Activated effector memory CD4-positive, alpha-beta T cell treated with anti-CD3 and anti-CD28 coated beads, Interleukin-2, amount 50 U/mL, for 16 hours (primary cell): Measurements from ENCODE around the gene C10orf105.
A peak's percentile ranks its signal among the peaks of the same experiment; 100 is the strongest.

ENCODE experiments used
- DNase-seq: peaks from one replicate; pipeline ENCODE4 v3.0.0-alpha.2; 2020

C10orf105 gene

DNA sequence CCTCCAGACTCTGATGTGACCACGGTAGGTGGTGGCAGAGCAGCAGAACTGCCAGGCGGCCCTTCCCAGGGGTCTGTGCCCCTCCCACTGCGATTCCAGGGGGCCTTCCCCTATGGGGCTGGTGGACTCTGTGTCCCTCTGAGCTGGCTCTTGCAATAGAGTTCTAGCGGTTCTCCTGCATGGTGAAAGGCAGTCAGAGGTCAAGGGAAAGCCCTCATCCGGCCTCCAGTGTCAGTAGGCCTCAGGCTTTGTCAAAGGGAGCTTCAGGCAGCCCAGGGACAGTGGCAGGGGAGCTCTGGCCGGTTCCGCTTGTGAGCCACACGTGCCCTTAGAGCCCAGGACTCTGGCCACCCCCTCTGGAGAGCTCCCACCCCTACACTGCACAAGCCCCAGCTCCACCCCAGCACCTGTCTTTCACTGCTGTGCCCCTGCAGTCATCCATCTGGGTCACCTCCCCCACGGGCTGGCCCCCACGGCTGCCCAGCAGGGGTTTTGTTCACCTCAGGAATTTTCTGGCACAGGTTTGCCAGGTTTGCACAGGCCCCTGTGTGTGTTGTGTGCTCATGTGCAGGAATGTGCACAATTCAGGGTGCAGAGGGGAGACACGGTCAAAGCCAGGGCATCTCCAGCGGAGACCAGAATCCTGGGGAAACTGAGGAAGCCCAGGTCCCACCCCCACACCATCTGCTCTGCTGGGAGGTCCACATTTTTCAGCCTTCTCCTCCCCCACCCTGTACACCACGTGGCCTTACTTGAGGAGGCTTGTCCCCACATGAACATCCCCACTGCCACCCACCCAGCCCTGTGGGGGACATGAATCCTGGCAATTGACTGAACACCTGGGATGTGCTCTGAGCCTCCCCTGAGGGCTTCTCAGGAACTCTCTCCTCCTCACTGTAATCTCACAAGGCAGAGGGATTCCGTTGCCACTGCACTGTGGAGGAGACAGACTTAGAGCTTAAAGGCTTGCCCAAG is 23.8 kb downstream of the C10orf105 start:
- no peak for DNase-seq

DNA sequence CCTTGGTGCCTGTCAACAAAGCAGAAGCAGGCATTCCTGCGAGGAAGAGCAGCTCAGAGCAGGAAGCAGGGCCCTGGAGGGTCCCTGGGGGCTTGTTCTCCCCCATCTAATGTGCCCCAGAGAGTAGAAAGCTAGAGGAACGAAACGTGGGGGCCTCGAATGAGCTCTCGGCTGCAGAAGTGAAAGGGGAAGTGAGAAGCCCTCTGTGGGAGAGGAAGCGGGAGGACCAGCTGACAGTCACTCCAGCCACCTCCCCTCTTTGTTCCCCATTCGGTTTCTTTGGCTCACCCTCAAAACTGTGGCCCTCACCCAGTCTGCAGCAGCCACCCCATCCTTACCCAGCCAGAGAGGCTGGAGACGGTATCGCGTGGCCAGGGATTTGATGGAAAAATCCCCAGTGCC is 25.0 kb downstream of the C10orf105 start:
- DNase-seq, result peak; percentile 71

DNA sequence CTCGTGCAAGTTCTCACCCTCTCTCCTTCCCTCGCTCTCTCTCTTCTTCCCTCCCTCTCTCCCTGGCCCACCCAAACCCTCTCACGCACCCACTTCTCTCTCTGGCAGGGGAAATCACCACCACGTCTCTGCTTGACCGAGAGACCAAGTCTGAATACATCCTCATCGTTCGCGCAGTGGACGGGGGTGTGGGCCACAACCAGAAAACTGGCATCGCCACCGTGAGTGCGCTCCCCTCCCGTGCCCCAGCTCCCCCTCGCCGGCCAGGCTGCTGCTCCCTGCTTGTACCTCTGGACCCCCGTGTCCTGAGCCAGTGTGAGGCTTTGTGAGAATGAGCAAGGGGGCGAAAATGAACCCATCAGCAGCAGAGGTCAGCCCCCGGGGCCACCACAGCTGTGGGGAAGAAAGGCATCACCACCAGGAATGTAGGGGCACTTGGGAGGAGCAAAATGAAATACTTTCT is 25.5 kb downstream of the C10orf105 start:
- no peak for DNase-seq

DNA sequence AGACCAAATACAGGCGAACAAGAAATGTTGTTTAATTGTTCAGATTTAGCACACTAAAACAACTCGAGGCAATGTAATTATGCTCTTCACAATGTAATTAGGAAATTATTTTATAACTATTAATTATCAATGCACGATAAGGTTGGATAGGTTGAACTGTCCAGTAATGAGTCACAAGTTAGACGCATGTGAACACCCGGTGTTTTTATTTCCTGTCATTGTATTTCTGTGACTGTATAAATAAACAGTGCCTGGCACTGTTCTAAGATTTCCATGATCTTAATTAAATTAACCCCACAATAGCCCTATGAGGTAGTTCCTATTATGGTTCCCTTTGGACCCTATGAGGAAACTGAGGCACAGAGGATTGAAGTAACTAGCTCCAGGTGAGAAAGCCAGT is 26.2 kb downstream of the C10orf105 start:
- DNase-seq, result no peak

DNA sequence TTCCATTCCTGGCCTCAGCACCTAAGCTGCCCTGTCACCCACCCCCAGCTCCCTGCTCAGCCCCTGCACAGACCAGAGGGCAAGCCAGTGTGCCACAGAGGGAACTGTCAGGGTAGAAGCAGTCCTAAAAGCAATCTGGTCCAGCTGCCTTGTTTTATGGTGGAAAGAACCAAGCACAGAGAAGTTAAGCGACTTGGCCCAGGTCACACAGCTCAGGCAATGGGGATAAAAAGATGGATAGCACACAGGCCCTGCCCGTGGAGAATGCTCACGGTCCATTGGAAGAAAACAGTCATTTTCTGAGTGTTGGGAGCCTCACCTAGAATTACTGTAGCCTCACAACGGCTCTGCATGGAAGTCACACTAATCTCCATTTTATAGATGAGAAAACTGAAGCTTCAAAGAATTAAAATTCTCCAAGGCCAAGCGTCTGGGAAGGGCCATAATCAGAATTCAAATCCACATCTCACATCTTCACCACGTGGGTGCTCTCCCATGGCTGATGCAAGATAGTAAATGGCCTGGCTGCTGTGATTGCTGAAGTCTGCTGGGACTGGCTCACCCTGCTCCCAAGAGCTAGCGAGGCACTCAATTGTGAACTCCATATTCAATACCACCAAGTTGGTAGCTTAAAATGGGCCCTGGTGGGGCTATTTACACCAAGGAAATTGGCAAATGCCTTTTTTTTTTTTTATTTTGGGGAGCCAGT is 26.8 kb downstream of the C10orf105 start:
- DNase-seq, result no peak

DNA sequence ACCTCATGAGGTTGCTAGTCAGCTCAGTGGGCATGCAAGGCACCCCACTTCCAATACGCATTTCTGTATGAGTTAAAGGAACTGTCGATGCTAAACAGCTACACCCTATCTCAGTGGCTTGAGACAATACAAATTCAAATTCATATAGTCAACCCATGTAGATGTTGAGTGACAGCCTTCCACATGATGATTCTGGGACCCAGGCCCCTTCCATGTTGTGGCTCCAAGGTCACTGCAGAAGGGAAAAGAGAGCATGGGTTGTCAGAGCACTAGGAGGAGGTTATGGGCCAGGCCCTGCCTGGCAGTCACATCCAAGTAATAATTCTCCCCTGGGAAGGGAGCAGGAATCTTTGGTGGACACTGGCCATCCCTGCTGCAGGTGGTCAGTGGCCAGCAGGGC is 28.2 kb downstream of the C10orf105 start:
- no peak for DNase-seq

DNA sequence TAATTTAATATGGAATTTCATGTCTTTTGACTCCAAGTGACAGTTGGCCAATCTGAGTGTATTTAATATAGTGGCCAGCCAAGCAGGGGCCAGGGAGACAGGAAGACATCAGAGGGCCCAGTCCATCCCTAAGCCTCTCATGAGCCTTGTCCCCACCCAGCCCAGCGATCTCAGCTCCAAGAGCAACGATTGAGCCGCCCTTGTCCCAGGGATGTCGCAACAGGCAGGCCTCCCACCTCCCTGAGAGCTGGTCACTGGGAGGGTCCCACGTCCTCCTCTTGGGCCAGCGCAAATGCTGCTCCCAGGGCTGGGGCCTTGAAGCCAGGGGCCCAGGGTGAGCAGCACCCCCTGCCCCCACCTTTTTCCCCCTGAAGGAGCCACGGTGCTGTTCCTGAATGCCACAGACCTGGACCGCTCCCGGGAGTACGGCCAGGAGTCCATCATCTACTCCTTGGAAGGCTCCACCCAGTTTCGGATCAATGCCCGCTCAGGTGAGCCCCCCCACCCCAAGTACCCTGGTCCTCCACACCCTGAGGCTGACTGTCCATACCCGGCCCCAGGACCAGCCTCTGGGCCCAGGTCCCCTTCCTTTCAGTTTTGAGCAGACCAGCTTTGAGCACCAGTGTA is 29.4 kb downstream of the C10orf105 start:
- DNase-seq, result no peak

DNA sequence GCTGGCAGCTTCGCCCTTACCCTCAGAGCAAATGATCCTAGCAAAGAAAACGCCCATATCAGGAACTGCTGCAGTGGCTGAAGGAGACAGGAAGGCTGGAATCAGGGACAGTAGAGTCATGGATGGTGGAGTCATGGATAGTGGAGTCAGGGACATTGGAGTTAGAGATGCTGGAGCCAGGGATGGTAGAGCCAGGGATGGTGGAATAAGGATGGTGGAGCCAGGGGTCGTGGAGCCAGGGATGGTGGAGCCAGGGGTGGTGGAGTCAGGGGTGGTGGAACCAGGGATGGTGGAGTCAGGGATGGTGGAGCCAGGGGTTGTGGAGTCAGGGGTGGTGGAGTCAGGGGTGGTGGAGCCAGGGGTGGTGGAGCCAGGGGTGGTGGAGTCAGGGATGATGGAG is 31.3 kb downstream of the C10orf105 start:
- DNase-seq, result no peak

DNA sequence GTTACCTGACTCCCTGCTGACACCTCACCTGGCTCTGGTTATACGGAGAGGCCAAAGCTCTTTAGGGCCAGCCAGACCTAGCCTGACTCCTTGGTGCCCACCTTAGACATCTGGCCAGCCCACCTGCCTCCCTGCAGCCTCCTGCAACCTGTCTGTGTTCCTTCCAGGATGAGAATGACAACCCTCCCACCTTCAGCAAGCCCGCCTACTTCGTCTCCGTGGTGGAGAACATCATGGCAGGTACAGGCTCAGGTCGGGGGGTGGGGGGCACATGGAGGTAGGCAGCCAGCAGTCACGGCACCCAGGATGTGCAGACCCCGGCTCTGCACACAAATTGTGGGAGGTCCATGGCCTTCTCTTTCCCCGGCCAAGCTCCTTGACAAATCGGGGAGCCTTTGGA is 32.1 kb downstream of the C10orf105 start:
- DNase-seq, result no peak

DNA sequence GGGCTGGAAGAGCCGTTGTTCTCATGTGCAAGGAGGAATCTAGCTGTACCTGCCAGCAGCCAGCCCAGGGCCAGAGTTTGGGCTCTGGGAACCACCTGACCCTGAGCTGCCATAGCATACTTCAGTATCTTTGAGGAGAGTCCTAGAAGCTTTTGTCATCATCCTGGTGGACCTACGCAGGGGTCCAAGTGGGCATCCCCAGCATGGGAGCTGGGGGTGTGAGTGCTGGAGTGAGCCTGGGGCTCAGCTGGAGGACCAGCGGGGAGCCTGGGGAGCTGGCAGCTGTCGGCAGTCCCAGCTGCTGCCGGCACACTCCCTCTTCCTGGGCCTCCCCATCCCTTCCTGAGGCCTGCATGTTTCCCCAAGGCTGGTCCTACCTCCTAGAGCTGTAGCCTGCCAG is 32.5 kb downstream of the C10orf105 start:
- no peak for DNase-seq

DNA sequence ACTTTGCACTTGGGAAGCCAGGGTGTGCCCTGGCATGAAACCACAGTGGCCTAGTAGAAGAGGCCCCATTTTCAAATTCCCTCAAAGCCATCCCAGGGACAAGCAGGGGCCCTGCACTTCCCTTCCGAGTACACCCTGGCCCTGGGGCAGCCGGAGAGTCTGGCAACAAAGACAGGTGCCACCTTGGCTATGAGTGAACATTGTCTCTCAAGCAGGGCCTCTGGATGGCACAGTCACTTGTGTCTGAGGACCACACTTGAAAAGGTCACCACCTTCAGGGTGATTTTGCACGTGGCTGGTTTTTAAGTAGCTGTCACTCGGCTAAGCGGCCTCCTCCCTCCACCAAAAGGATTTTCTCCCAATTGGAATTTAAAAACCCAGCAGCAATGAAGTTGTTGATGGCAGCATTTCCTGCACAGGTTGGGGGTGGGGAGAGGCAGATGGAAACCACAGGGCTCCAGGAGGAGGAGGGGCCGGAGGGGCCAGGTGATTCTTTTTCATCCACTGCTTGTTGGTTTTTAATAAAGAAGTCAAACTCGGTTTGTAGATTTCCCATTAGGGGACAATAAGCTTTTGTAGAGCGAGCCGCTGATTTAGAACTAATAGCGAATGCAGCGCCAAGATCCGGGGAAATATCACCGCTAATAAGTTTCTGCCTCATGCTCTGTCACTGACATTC is 33.9 kb downstream of the C10orf105 start:
- DNase-seq, result no peak

DNA sequence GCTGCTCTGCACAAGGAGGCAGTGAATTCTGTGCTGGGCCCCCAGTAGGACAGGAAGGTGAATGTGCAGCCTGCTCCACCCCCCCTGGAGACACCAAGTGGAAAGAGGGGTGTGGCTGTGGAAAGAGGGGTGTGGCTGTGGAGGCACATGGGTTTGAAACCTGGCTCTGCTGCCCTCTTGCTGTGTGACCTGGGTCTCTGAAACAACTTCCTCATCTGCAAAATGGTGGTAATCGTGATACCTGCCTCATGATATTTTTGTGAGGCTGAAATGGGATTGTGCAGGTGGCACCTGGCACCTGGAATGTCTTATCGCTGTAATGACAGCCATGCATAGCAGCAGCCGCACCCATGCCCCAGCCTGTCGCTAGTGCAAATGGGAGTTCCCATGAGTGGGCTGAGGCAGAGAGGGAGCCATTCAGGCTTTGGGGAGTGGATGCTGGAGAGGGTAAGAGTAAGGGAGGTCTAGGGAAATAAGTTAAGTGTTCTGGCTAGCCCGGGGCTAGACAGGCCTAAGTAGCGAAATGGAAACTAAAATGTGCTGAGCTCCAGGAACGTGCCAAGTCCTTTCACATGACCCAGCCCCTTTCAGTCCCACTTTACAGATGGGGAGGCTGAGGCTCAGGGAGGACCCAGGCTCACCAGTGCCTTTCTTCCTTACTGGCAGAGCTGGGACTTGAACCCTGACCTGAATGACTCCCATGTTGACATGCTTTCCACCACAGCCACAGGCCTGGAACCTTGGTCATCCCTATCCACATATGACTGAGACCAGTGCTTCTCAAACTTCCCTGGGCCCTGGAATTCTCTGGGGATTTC is 35.0 kb downstream of the C10orf105 start:
- peak; percentile 68 for DNase-seq

DNA sequence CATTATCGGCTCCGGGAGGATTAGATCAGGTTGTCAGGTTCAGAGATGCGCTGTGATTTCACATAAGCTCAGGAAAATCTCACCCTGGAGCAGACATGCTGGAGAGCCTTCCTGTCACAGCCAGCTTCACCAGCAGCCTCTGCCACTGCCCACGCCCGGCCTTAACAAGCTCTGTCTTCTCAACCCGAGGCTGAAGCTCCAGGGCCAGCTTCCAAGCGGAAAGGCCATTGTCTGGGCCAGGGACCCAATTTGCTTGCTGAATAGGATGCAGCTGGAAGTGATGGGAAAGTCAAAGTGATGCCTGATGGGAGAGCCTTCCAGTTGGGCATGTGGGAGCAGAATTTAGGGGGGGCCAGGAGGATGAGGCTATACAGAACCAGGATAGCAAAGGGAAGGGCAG is 36.3 kb downstream of the C10orf105 start:
- DNase-seq, result no peak

DNA sequence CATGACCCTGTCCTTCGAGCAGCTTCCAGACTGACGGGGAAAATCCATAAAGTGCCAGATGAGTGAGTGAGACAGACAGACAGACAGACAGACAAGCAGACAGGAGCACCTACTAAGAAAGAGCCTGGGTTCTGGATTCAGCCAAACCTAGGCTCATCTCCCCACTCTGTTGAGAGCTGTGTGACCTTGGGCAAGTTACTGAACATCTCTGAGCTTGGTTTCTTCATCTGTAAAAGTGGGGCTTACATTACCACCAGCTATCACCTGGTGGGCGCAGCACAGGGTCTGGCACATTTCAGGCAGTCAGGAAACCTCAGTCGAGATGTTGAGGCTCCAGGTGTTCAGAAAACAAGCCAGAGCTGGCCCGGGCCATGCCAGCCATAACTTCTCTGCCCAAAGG is 37.6 kb downstream of the C10orf105 start:
- no peak for DNase-seq

DNA sequence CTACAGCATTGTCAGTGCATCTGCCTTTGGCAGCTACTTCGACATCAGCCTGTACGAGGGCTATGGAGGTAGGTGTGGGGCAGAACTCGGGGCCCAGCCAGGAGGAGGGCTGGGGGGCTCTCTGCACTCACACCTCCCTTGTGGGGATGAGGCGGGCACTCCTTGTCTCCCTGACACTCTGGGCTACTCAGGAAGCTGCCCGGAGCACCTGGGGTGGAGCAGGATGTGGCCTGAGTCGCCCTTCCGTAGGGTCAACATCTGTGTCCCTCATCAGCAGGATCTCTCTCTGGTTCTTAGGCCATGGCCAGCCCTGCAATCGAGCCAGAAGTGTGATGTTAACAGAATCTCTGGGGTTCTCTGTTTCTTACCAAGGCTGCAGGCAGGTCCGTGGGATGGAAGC is 40.2 kb downstream of the C10orf105 start:
- no peak for DNase-seq

DNA sequence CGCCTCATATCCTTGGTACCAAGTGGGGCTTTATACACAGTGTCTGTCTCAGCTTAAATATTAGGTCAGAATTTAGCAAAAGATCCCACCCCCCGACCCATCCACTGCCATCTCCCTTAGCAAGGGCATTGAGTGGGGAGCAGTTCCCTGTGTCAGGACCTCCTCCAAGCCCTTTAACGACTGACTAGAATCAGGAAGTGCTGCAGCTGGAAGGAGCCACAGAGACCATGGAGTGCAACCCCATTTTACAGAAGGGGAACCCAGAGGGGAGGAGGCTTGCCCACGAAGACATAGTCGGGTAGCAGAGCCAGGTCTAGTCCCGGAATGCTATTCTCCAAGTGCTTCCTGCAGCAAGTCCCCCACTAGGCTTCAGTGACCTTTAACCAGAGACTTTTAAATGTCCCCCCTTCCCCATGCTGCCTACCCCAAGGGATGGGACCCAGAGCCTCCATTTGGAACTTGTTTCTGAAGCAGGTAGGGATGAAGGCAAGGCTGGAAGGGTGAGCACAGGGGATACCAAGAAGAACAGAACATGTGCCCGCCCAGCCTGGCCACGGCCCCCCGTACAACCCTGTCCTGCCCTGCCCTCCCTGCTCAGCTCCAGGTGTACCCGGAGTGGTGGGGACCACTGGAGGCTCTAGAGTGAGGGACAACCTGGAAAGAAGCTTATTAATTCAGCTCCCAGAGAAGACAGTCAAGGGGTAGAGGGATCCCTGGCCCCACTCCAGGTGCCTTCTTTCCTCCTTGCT is 41.3 kb downstream of the C10orf105 start:
- DNase-seq, result no peak

DNA sequence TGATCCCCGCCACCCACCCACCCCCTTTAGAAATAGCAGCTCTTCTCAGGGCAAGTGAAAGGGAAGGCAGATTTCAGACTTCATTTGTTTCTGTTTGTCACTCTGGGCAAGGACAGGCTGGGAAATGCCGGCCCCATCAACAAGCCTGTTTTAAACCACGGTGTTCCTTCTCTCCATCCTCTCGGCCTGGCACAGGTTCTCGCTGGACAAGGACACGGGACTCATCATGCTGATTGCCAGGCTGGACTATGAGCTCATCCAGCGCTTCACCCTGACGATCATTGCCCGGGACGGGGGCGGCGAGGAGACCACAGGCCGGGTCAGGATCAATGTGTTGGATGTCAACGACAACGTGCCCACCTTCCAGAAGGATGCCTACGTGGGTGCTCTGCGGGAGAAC is 42.3 kb downstream of the C10orf105 start:
- no peak for DNase-seq

DNA sequence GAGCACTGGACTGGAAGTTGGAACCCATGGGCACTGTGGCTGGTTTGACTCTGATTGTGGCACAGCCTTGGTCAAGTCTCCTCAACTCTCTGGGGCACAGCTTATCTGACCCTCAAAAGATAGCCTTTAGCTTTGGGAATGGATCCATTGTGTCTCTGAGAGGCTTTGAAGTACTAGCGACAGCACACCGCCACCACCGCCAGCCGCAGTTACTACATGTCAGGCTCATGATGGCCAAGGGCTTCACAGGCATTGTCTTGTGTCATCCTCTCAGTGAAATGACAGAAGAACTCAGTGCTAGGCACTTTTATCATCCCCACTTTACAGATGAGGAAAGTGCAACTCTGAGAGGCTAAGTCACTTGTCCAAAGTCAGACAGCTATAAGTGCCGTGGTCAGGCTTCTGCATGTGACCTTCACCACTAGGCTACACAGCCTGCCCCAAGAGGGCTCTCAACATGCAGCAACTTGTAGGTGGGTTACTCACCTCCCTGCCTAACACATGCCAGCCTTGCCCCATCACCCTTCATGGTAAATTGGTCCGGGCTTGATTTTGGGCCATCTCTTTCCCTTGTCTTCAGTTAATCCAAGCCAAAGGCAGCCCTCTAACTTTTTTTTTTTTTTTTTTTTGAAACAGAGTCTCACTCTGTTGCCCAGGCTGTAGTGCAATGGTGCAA is 44.1 kb downstream of the C10orf105 start:
- no peak for DNase-seq

DNA sequence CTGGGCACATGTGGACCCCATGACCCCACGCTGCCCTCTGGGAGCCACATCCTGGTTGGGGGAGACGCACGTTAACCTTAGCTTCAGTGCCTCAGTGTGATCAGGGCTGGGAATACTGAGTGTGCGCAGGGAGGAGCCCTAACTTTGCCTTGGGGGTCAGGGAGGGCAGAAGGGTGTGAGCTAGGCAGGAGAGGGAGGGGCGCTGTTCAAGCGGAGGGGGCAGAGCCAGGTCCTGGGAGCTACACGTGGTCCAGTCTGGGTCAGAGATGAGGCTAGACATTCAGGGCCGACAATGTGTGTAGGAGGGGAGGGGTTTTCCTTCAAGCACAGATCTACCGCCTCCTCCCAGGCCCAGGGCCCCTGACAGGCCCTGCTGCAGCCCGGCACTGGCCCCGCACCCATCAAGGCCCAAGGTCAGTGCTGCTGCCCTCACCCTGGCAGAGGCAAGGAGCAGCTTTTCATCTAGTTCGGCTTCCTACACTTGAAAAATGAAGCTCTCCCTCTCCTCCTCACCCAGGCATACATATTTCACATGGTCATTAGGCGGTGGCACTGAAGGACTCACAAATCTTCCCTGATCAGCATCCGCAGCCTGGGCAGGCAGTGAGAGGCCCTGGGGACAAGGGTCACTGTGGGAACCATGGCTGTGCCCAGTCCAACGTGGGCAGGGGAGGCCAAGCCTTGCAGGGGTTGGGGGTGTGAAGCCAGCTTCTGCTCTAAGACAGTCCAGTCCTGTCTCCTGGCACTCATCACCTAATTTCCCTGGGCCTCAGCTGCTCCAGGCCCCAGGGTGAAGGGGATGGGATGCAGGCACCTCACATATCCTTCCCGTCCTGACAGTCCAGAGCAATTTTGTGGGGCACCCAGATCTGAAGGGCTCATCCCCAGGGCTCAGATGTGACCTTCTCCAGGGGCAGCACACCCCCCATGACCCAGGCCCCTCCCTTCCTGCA is 47.3 kb downstream of the C10orf105 start:
- DNase-seq, result no peak

DNA sequence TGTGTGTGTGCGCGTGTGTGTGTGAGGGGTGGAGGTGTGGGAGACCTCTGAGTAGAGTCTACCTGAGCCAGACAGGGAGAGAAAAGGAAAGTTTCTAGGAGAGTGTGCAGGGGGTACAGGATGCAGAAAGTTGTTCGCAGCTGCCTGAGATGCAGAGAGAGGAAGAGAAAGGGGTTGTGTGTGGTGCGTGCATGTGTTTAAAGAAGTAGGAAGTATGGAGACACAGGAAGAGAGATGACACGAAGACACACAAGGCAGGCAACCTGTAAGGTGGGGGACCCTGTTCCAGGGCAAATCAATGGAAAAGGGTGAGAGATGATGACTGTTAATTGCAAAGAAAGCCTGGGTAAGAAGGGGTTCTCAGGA is 52.2 kb downstream of the C10orf105 start:
- no peak for DNase-seq
